Thoracic aorta (tissue), 2 donors: ENCODE data around the gene CLEC3A. TPM values are rescaled to one million over a fixed set of nuclear protein-coding genes. Genes with fewer than 3 reads are reported as not detected.

Experiments
- ATAC-seq: fragments of 150-250 bp; one replicate; pipeline ENCODE4 v1.8.0; 2017; ENCODE audit warnings: low read depth; ENCODE audit not compliant: insufficient number of reproducible peaks, low FRiP score
- DNase-seq: peaks from one replicate; pipeline ENCODE4 v3.0.0-alpha.2; 2020; ENCODE audit warnings: low spot score
- H3K27ac ChIP-seq, 2 donors: fragments of 200-600 bp; sonication (generic); 1 replicate in 1 of 2; 2 replicates in 1 of 2; pipeline ENCODE4 v1.5.1; 2016; ENCODE audit warnings: mild to moderate bottlenecking in 2 of 2, moderate library complexity in 2 of 2
- H3K27me3 ChIP-seq: fragments of 200-600 bp; sonication (generic); replicated peaks from 2 replicates; pipeline ENCODE4 v1.6.0; 2016; ENCODE audit warnings: mild to moderate bottlenecking; ENCODE audit not compliant: insufficient read depth
- H3K36me3 ChIP-seq: fragments of 200-600 bp; sonication (generic); one replicate; pipeline ENCODE4 v1.5.1; 2016
- H3K4me1 ChIP-seq, 2 donors: fragments of 200-600 bp; sonication (generic); 1 replicate in 1 of 2; 2 replicates in 1 of 2; pipeline versions ENCODE4 v1.5.1 to v1.6.0; 2016; ENCODE audit warnings: low read depth in 2 of 2, mild to moderate bottlenecking in 1 of 2; ENCODE audit not compliant: control insufficient read depth in 1 of 2
- H3K4me3 ChIP-seq: fragments of 200-600 bp; sonication (generic); 2 replicates; pipeline ENCODE4 v1.5.1; 2016; ENCODE audit warnings: mild to moderate bottlenecking
- H3K9me3 ChIP-seq: fragments of 200-600 bp; sonication (generic); 2 replicates; pipeline ENCODE4 v1.5.1; 2016
- CTCF ChIP-seq: fragments of 200-600 bp; sonication (generic); IDR thresholded peaks from one replicate; pipeline ENCODE4 v1.5.1; 2019; ENCODE audit warnings: antibody characterized with exemption
- total RNA-seq, 2 donors: library from RNA; depleted of rRNA; stranded (reverse); fragments of >200 nt; gene quantifications; one replicate each; pipeline versions ENCODE4 v1.1.0 to v1.2.3, GENCODE V29; 2016

The CLEC3A gene
- total RNA-seq, 2 donors from 2014 or later = not detected

- no peak overlapping the region for H3K27ac ChIP-seq
- no peak for TF ChIP-seq CTCF
- H3K4me1 ChIP-seq = no peaks in the 10 kb centered on the region
- DNase-seq (no peak), ATAC-seq (no peak)
- H3K27me3 ChIP-seq = no peaks in the 10 kb centered on the region
- no peaks in the 10 kb centered on the region for H3K9me3 ChIP-seq
- H3K4me3 ChIP-seq = no peak overlapping the region
- no peaks in the 10 kb centered on the region for H3K36me3 ChIP-seq
Measured at GRCh38 chr16:78075800-78076199, 53.5 kb downstream of the CLEC3A start.

- Histone ChIP-seq H3K36me3 (no peaks in the 10 kb centered on the region), H3K4me3 (no peak overlapping the region), H3K4me1 (no peaks in the 10 kb centered on the region), H3K27me3 (no peaks in the 10 kb centered on the region), H3K27ac (no peak overlapping the region), H3K9me3 (no peaks in the 10 kb centered on the region)
- ATAC-seq (no peak), DNase-seq (no peak)
- TF ChIP-seq CTCF = no peak
Measured at GRCh38 chr16:78081341-78081740, 59.0 kb downstream of the CLEC3A start.

Other genes starting within 250 kb of the CLEC3A start
- gene VAT1L, start 234.0 kb upstream of the CLEC3A start, total RNA-seq = 10 to 100 TPM; 10.4 to 27.1 TPM
- gene WWOX, start 77.1 kb downstream of the CLEC3A start, total RNA-seq = 10 to 100 TPM; 33.8 to 82.5 TPM